WTC11 (cell line): ENCODE results near the gene RTBDN. TPM values are rescaled to one million over a fixed set of nuclear protein-coding genes. Genes with fewer than 3 reads are reported as not detected.

Experiments
- ATAC-seq: fragments of 200-7000 bp; cut with Tn5 transposase; 2 replicates; pipeline ENCODE4 v1.10.0; 2021; ENCODE audit warnings: mild to moderate bottlenecking, moderate library complexity
- CTCF ChIA-PET: fragments of 300-600 bp; sonication (Branson Sonifier 250); formaldehyde crosslinking; loops from one replicate; lab custom pipeline; 2021; ENCODE audit warnings: antibody characterized with exemption; lab: Charles Lee
- POLR2A ChIA-PET: fragments of 350-600 bp; sonication (Branson Sonifier 250); formaldehyde crosslinking; loops from one replicate; lab custom pipeline; 2021; ENCODE audit warnings: antibody characterized with exemption; lab: Charles Lee
- DNase-seq: peaks from one replicate; pipeline ENCODE4 v3.0.0; 2021; ENCODE audit warnings: low spot score
- H3K27ac Mint-ChIP-seq: 2 replicates; pipeline ENCODE4 v1.8.0; 2021; ENCODE audit warnings: mixed read lengths
- H3K27me3 Mint-ChIP-seq: 2 replicates; pipeline ENCODE4 v1.8.0; 2021; ENCODE audit warnings: low read depth, mild to moderate bottlenecking, moderate library complexity, mixed read lengths
- H3K36me3 Mint-ChIP-seq: 2 replicates; pipeline ENCODE4 v1.8.0; 2021; ENCODE audit warnings: mixed read lengths
- H3K4me1 Mint-ChIP-seq: 2 replicates; pipeline ENCODE4 v1.8.0; 2022; ENCODE audit warnings: mixed read lengths
- H3K4me3 Mint-ChIP-seq: 2 replicates; pipeline ENCODE4 v1.8.0; 2021; ENCODE audit warnings: mild to moderate bottlenecking, moderate library complexity, mixed read lengths
- H3K9me3 Mint-ChIP-seq: 2 replicates; pipeline ENCODE4 v1.8.0; 2021; ENCODE audit warnings: mixed read lengths
- EMX1 ChIP-seq: fragments of 250-450 bp; sonication (Bioruptor Pico); IDR thresholded peaks from 2 replicates; pipeline ENCODE4 v1.8.0; 2021; ENCODE audit warnings: mild to moderate bottlenecking
- ESRRA ChIP-seq: sonication (generic); formaldehyde crosslinking; IDR thresholded peaks from 2 replicates; pipeline ENCODE4 v1.8.1; 2022; ENCODE audit warnings: mild to moderate bottlenecking, missing genetic modification reagents, borderline replicate concordance
- FOXK1 ChIP-seq: sonication (generic); formaldehyde crosslinking; IDR thresholded peaks from 2 replicates; pipeline ENCODE4 v1.8.0; 2022; ENCODE audit warnings: mild to moderate bottlenecking, moderate library complexity, missing genetic modification reagents
- HMGA2 ChIP-seq: fragments of 250-450 bp; sonication (Bioruptor Pico); IDR thresholded peaks from 2 replicates; pipeline ENCODE4 v1.4.0; 2021; ENCODE audit warnings: mild to moderate bottlenecking, moderate library complexity
- NFYB ChIP-seq: sonication (generic); formaldehyde crosslinking; conservative IDR thresholded peaks from 2 replicates; pipeline ENCODE4 v1.8.0; 2022; ENCODE audit warnings: low read depth, missing genetic modification reagents
- NR1H2 ChIP-seq: sonication (generic); formaldehyde crosslinking; IDR thresholded peaks from 2 replicates; pipeline ENCODE4 v1.9.0; 2021; ENCODE audit warnings: mild to moderate bottlenecking, moderate library complexity, missing genetic modification reagents
- PRRX2 ChIP-seq: fragments of 250-450 bp; sonication (Bioruptor Pico); IDR thresholded peaks from 2 replicates; pipeline ENCODE4 v1.8.0; 2021; ENCODE audit warnings: mild to moderate bottlenecking
- USF1 ChIP-seq: sonication (generic); formaldehyde crosslinking; IDR thresholded peaks from 2 replicates; pipeline ENCODE4 v1.8.0; 2022; ENCODE audit warnings: mild to moderate bottlenecking, missing genetic modification reagents
- ZNF263 ChIP-seq: sonication (generic); formaldehyde crosslinking; IDR thresholded peaks from 2 replicates; pipeline ENCODE4 v1.8.1; 2022; ENCODE audit warnings: low read depth, mild to moderate bottlenecking, moderate library complexity, missing genetic modification reagents
- ZNF281 ChIP-seq: sonication (generic); formaldehyde crosslinking; IDR thresholded peaks from 2 replicates; pipeline ENCODE4 v1.8.0; 2023; ENCODE audit warnings: mild to moderate bottlenecking, missing genetic modification reagents
- ZSCAN18 ChIP-seq: fragments of 250-450 bp; sonication (Bioruptor Pico); IDR thresholded peaks from 2 replicates; pipeline ENCODE4 v2.1.2; 2022; ENCODE audit warnings: mild to moderate bottlenecking, moderate library complexity
- total RNA-seq: library from RNA; stranded (reverse); gene quantifications from 3 replicates; pipeline ENCODE4 v1.2.3, GENCODE V29; 2021
- TF ChIP-seq, protein P1 (sequence below): fragments of 250-450 bp; sonication (Bioruptor Pico); IDR thresholded peaks from 2 replicates; pipeline ENCODE4 v1.9.0; 2021; ENCODE audit warnings: mild to moderate bottlenecking, borderline replicate concordance

RTBDN gene
- total RNA-seq, 1 experiment from 2014 or later = 2.4 TPM

GRCh38 chr19:12783291-12783848 is 51.0 kb downstream of the RTBDN start:
- Mint-ChIP-seq H3K4me3 (peak overlapping the region; percentile 59), H3K9me3 (no peaks in the 10 kb centered on the region), H3K27me3 (no peaks in the 10 kb centered on the region; the same call in 1 of the 2 replicates), H3K4me1 (peaks cover 22% of the 10 kb centered on the region), H3K36me3 (no peaks in the 10 kb centered on the region), H3K27ac (no peak overlapping the region)
- POLR2A ChIA-PET = interaction anchor here (1.7 kb wide), 1 partner anchor 8 kb away, joined by 6 read pairs; the partner anchor contains the start of gene JUNB
- no peak for TF ChIP-seq PRRX2 (CRISPR knock-in tag)
- TF ChIP-seq ZNF281 (CRISPR knock-in tag) = no peak
- no peak for TF ChIP-seq NFYB (CRISPR knock-in tag)
- TF ChIP-seq ZNF263 (CRISPR knock-in tag) = no peak
- TF ChIP-seq HMGA2 (CRISPR knock-in tag) = no peak
- TF ChIP-seq, protein P1, sequence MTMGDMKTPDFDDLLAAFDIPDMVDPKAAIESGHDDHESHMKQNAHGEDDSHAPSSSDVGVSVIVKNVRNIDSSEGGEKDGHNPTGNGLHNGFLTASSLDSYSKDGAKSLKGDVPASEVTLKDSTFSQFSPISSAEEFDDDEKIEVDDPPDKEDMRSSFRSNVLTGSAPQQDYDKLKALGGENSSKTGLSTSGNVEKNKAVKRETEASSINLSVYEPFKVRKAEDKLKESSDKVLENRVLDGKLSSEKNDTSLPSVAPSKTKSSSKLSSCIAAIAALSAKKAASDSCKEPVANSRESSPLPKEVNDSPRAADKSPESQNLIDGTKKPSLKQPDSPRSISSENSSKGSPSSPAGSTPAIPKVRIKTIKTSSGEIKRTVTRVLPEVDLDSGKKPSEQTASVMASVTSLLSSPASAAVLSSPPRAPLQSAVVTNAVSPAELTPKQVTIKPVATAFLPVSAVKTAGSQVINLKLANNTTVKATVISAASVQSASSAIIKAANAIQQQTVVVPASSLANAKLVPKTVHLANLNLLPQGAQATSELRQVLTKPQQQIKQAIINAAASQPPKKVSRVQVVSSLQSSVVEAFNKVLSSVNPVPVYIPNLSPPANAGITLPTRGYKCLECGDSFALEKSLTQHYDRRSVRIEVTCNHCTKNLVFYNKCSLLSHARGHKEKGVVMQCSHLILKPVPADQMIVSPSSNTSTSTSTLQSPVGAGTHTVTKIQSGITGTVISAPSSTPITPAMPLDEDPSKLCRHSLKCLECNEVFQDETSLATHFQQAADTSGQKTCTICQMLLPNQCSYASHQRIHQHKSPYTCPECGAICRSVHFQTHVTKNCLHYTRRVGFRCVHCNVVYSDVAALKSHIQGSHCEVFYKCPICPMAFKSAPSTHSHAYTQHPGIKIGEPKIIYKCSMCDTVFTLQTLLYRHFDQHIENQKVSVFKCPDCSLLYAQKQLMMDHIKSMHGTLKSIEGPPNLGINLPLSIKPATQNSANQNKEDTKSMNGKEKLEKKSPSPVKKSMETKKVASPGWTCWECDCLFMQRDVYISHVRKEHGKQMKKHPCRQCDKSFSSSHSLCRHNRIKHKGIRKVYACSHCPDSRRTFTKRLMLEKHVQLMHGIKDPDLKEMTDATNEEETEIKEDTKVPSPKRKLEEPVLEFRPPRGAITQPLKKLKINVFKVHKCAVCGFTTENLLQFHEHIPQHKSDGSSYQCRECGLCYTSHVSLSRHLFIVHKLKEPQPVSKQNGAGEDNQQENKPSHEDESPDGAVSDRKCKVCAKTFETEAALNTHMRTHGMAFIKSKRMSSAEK (CRISPR knock-in tag) = no peak
- TF ChIP-seq ESRRA (CRISPR knock-in tag) = no peak
- no peak for DNase-seq
- ATAC-seq = no peak
- CTCF ChIA-PET = interaction anchor here (0.7 to 1.8 kb wide), 8 partner anchors 10 to 102 kb away, joined by 3 to 10 read pairs (median 6); no protein-coding TSS in a partner anchor

GRCh38 chr19:12782424-12783290 is 51.7 kb downstream of the RTBDN start:
- Mint-ChIP-seq H3K9me3 (no peaks in the 10 kb centered on the region), H3K4me1 (peaks cover 19% of the 10 kb centered on the region), H3K36me3 (no peaks in the 10 kb centered on the region), H3K27ac (no peak overlapping the region), H3K27me3 (no peaks in the 10 kb centered on the region; the same call in 1 of the 2 replicates), H3K4me3 (peak overlapping the region; percentile 77)
- POLR2A ChIA-PET = interaction anchor here (1.1 to 1.7 kb wide), 2 partner anchors 9 to 11 kb away, joined by 4 to 6 read pairs; partner anchors contain the start of gene JUNB
- CTCF ChIA-PET = interaction anchor here (0.7 to 1.8 kb wide), 9 partner anchors 10 to 103 kb away, joined by 3 to 10 read pairs (median 6); no protein-coding TSS in a partner anchor
- ATAC-seq (no peak), DNase-seq (peak; percentile 63)
- TF ChIP-seq NFYB (CRISPR knock-in tag) = no peak
- TF ChIP-seq EMX1 (CRISPR knock-in tag) = 0 out of 2 replicates have a peak, but pooled peaks have one; percentile 51
- TF ChIP-seq NR1H2 (CRISPR knock-in tag) = no peak
- TF ChIP-seq, protein P1 (CRISPR knock-in tag) = no peak
- TF ChIP-seq ZSCAN18 (CRISPR knock-in tag) = 0 out of 2 replicates have a peak, but pooled peaks have one; percentile 32
- TF ChIP-seq ZNF281 (CRISPR knock-in tag) = peak; percentile 34; the same call in 1 of the 2 replicates
- no peak for TF ChIP-seq USF1 (CRISPR knock-in tag)
- TF ChIP-seq FOXK1 (CRISPR knock-in tag) = peak; percentile 40; the same call in 1 of the 2 replicates
